Skeletal muscle tissue (tissue), 4 donors: ENCODE results near the gene ANTKMT. TPM values are rescaled to one million over a fixed set of nuclear protein-coding genes. Genes with fewer than 3 reads are reported as not detected.
A peak's percentile ranks its signal among the peaks of the same experiment; 100 is the strongest.

ENCODE experiments used
- H3K27ac ChIP-seq: one replicate; pipeline ENCODE4 v1.7.0; 2013; ENCODE audit warnings: mild to moderate bottlenecking, low read depth, low read length, inconsistent platforms
- H3K27me3 ChIP-seq, 3 donors: one replicate each; pipeline ENCODE4 v1.7.0; 2013; ENCODE audit warnings: low read length in 3 of 3; ENCODE audit not compliant: control insufficient read depth in 3 of 3, insufficient read depth in 3 of 3
- H3K36me3 ChIP-seq, 3 donors: one replicate each; pipeline ENCODE4 v1.7.0; 2013; ENCODE audit warnings: low read length in 3 of 3; ENCODE audit not compliant: control insufficient read depth in 3 of 3, insufficient read depth in 3 of 3
- H3K4me1 ChIP-seq, 3 donors: one replicate each; pipeline ENCODE4 v1.7.0; 2013; ENCODE audit warnings: low read length in 3 of 3, mild to moderate bottlenecking in 3 of 3; ENCODE audit not compliant: control insufficient read depth in 3 of 3, insufficient read depth in 3 of 3
- H3K4me3 ChIP-seq, 3 donors: one replicate each; pipeline ENCODE4 v1.7.0; 2013; ENCODE audit warnings: low read length in 3 of 3
- H3K9ac ChIP-seq, 3 donors: one replicate each; pipeline ENCODE4 v1.7.0; 2013; ENCODE audit warnings: low read length in 3 of 3, mild to moderate bottlenecking in 3 of 3, moderate library complexity in 2 of 3, low read depth in 1 of 3
- H3K9me3 ChIP-seq, 3 donors: one replicate each; pipeline ENCODE4 v1.7.0; 2013; ENCODE audit warnings: low read length in 3 of 3; ENCODE audit not compliant: control insufficient read depth in 3 of 3
- total RNA-seq: library from RNA; depleted of rRNA; stranded (reverse); fragments of >200 nt; gene quantifications from one replicate; pipeline ENCODE4 v1.2.3, GENCODE V29; 2014
- donor health status: Osteomylitis.

ANTKMT gene
- total RNA-seq, 1 donor from 2014 or later = 12.0 TPM

DNA sequence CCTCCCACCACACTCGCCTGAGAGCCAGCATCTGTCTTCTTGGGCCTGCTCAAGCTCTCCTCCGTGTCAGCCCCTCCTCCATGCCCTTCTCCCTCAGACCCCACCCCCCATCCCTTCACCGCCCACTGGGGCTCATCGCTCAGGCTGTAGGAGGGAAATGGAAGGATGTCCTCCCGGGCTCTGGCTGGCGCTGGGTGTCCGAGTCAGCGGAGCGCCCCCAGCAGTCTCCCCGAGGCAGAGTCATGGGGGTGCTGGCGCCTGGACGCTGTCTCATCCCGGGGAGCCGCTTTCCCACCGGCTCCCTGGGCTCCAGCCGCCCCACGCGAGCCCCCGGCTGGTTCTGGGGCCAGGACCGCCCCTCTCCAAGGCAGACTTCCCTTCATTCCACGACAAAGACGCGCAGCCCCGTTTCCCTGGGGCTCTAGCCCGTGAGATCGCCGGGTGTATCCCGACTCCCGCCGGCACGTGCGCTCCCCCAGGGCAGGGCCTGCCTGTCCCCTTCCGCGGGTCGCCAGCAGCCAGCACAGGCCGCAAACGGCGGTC is 428 bp upstream of the ANTKMT start:
- peaks cover 2 to 10% (median 4%) of the 10 kb centered on the region in 3 donors for H3K27me3 ChIP-seq
- H3K9me3 ChIP-seq = no peaks in the 10 kb centered on the region
- peak overlapping the region; percentile 80 to 97 (median 88) for H3K9ac ChIP-seq
- H3K27ac ChIP-seq = peak overlapping the region; percentile 79
- peaks cover 29 to 40% (median 35%) of the 10 kb centered on the region in 3 donors for H3K4me1 ChIP-seq
- peaks cover 0 to 2% (median 2%) of the 10 kb centered on the region in 3 donors for H3K36me3 ChIP-seq
- H3K4me3 ChIP-seq = peak overlapping the region; percentile 71 to 89 (median 88)

DNA sequence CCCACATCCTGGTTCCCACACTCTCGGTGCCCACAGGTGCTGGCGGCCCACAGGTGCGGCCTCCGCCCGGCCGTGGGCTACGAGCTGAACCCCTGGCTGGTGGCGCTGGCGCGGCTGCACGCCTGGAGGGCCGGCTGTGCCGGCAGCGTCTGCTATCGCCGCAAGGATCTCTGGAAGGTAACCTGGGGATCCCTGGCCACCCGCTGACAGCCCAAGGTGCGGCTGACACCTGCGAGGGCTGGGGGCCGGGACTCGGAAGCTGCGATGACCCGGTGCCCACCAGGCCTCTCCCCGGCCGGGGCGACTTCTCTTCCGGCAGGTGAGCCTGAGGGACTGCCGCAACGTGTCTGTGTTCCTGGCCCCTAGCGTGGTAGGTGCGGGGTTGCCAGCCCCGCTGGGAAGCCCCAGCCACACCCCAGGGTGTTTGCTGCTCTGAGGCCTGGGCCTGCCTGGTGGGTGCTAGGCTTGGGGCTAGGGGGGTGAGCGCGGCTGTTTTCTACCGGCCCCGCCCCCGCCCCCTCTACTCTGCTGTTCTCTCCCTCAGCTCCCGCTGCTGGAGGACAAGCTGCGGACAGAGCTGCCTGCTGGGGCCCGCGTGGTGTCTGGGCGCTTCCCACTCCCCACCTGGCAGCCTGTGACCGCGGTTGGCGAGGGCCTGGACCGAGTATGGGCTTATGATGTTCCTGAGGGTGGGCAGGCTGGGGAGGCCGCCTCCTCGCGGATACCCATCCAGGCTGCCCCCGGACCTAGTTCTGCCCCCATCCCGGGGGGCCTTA is 1.0 kb downstream of the ANTKMT start:
- peak overlapping the region; percentile 30 to 89 (median 88) for H3K4me3 ChIP-seq
- no peaks in the 10 kb centered on the region for H3K9me3 ChIP-seq
- peaks cover 0 to 2% (median 2%) of the 10 kb centered on the region in 3 donors for H3K36me3 ChIP-seq
- peak overlapping the region in 2 of 3 donors; percentile 88 to 97 for H3K9ac ChIP-seq
- H3K4me1 ChIP-seq = peaks cover 26 to 33% (median 29%) of the 10 kb centered on the region in 3 donors
- peaks cover 15 to 22% (median 16%) of the 10 kb centered on the region in 3 donors for H3K27me3 ChIP-seq
- H3K27ac ChIP-seq = no peak overlapping the region

DNA sequence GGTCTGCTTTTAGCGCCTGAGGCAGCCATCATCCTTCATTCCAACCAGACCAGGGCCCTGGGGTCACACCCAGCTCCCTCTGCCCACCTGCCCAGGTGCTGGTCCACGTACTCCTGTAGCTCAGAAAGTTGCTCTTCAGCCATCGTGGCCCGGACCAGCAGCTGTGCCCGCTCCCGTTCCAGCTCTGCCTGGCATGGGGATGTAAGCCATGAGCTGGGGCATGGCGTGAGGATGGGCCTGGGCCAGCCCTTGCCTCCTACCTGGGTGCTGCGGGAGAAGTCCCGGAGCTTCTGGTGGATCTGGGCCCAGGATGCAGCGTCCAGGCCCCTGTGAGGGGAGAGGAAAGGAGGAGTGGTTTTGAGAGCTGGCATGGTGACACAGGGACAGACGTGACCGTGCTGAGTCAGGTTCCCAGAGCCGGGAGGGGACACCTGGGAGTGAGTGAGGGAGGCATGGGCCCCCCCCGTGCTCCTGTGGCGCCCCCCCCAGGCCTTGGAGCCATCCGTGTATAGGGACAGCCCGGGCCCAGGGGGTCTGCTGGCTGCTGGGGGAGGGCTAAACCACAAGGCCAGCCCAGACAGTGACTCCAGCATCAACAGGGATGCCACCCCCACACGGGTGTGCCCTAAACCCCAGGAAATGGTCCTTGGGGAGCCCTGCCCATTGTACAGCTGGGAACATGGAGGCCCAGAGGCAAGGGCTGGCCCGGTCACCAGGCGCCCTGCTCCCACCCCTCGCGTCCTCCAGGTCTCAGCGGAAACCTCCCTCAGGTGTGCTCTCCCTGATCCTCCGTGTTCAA is 2.1 kb downstream of the ANTKMT start:
- Histone ChIP-seq H3K36me3 (peaks cover 0 to 2% (median 2%) of the 10 kb centered on the region in 3 donors), H3K9me3 (no peaks in the 10 kb centered on the region), H3K27me3 (peaks cover 22 to 29% (median 23%) of the 10 kb centered on the region in 3 donors), H3K27ac (no peak overlapping the region), H3K9ac (no peak overlapping the region), H3K4me1 (peaks cover 34 to 40% (median 36%) of the 10 kb centered on the region in 3 donors), H3K4me3 (no peak overlapping the region)

DNA sequence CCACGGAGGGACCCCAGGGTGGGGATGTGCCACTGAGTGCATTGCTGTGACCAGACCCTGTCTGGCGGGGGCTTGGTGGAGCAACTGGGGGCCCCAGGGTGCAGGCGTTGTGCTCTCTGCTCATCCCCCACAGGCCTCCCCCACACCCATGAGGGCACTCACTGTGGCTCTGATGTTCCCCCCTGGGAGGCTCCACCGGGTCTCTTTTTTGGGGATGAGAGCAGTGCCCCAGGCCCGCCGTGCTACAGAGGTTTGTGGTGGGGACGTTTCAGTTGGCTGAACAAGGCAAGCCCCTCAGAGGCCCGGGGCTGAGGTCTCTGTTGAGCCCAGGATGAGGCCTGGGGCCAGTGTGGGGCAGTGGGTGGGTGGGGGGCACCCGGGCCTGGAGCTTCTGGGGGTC is 2.7 kb downstream of the ANTKMT start:
- Histone ChIP-seq H3K27me3 (peaks cover 22 to 33% (median 23%) of the 10 kb centered on the region in 3 donors), H3K4me1 (peaks cover 36 to 43% (median 37%) of the 10 kb centered on the region in 3 donors), H3K9me3 (no peaks in the 10 kb centered on the region), H3K27ac (no peak overlapping the region), H3K9ac (no peak overlapping the region), H3K36me3 (peaks cover 0 to 2% (median under 1%) of the 10 kb centered on the region in 3 donors), H3K4me3 (no peak overlapping the region)

DNA sequence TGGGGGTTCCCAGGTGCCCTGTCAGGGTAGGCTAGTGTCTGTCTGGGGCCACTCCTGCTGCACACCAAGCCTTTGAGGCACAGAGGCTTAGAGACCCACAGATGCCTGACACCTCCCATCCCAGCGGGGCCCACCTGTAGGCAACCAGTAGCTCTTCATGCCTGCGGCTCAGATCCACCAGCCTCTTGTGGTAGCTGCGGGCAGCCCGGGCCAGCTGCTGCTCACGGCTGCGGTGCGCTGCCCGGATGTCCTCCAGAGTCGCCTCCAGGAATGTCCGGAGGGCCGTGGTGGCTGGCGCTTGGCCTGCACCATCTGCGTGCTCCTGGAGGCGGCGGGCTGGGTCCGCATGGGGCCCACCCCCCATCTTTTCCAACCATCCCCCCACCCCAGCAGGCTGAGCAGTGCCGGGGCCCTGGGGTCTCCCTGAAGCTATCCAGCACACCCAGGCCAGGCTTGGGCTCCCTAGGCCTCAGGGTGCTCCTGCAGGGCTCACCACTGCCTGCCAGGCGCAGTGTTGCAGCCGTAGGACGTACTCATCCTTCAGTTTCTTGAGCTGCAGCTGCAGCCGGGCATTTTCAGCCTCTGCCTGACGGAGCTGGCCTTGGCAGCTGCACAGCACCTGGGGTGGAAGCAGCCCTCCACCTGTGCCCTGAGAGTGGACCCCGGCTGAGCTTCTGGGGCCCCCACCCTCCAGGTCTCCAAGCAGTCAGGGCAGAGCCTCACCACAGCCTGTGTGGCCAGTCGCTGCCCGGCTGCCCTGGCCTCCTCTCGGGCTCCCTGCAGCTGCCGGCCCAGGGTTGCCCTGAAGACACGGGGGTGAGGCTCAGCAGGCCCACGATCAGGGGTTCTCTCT is 3.5 kb downstream of the ANTKMT start:
- Histone ChIP-seq H3K4me1 (peaks cover 31 to 38% (median 33%) of the 10 kb centered on the region in 3 donors), H3K9ac (no peak overlapping the region), H3K9me3 (no peaks in the 10 kb centered on the region), H3K36me3 (peaks cover 0 to 2% (median 0%) of the 10 kb centered on the region in 3 donors), H3K27me3 (peaks cover 22 to 39% (median 23%) of the 10 kb centered on the region in 3 donors), H3K4me3 (no peak overlapping the region), H3K27ac (no peak overlapping the region)

DNA sequence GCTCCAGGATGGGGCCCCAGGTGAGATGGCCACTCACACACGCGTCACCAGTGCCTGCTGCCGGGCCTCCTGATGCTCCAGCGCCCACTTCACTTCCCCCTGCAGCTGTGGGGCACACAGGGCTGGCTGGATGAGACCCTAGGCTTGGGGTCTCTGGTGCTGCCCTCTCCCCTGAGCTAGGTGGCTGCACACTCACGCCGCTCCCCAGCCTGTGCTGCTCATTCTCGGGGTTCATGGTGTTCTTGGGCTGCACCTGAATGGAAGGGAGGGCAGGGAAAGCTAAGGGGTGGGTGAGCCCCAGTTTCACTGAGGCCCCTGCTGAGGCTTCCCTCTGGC is 4.1 kb downstream of the ANTKMT start:
- no peak overlapping the region for H3K9ac ChIP-seq
- peaks cover 27 to 32% (median 28%) of the 10 kb centered on the region in 3 donors for H3K4me1 ChIP-seq
- no peak overlapping the region for H3K4me3 ChIP-seq
- H3K36me3 ChIP-seq = peaks cover 0 to 3% (median 0%) of the 10 kb centered on the region in 3 donors
- H3K9me3 ChIP-seq = no peaks in the 10 kb centered on the region
- H3K27ac ChIP-seq = no peak overlapping the region
- peaks cover 22 to 39% (median 23%) of the 10 kb centered on the region in 3 donors for H3K27me3 ChIP-seq

DNA sequence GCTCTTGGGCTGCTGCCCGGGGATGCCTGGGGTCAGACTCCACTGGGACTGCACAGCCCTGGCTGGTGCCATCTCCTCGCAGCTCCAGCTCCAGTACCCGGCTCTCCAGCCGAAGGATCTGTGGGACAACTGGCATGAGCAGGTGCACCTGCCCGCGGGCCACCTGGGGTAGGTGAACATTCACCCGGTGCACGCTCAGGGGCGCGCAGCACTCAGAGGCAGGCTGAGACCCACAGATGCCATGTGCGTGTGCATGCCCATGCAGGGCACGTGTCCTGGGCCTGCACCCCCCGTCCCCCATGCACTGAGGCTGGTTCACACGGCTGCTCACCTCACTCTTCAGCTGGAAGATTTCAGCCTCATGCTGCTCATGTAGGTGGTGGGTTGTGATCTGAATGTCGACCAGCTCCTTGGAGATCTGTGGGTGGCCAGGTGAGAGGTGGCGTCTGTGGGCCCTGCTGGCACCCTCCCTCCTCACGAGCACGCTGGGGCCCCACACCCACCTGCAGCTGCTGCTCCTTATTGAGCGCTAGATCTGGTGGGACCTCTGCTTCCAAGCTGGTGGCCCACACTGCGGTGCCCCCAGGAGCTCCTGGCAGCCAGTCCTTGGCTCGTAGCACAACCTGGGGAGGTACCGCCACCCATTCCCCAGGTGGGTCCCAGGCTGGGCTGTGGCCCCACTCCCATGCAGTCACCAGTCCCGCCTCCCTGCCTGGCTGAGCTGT is 4.7 kb downstream of the ANTKMT start:
- Histone ChIP-seq H3K9ac (no peak overlapping the region), H3K9me3 (no peaks in the 10 kb centered on the region), H3K27me3 (peaks cover 22 to 39% (median 23%) of the 10 kb centered on the region in 3 donors), H3K36me3 (peaks cover 0 to 3% (median under 1%) of the 10 kb centered on the region in 3 donors), H3K4me3 (no peak overlapping the region), H3K27ac (no peak overlapping the region), H3K4me1 (peaks cover 22 to 26% (median 23%) of the 10 kb centered on the region in 3 donors)

DNA sequence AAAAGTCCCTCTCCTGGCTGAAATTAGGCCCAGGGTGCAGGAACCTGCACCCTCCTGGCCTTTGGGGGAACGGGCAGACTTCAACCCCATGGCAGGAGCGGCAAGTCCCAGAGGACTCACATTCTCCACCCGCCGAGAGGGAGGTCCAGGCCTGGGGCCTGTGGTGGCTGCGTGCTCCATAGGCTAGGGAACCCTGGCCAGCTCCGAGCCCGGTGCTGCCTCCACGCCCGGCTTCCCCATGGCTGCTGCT is 5.2 kb downstream of the ANTKMT start:
- H3K9me3 ChIP-seq = no peaks in the 10 kb centered on the region
- peaks cover 0 to 4% (median 2%) of the 10 kb centered on the region in 3 donors for H3K36me3 ChIP-seq
- peaks cover 22 to 39% (median 23%) of the 10 kb centered on the region in 3 donors for H3K27me3 ChIP-seq
- H3K9ac ChIP-seq = no peak overlapping the region
- H3K4me3 ChIP-seq = no peak overlapping the region
- no peak overlapping the region for H3K27ac ChIP-seq
- H3K4me1 ChIP-seq = peaks cover 22 to 24% (median 23%) of the 10 kb centered on the region in 3 donors
